KMS-11 (cell line): Measurements from ENCODE around the gene ALOX12.
A peak's percentile ranks its signal among the peaks of the same experiment; 100 is the strongest.

Experiments used
- H2AFZ ChIP-seq: fragments of 200-600 bp; sonication (generic); 2 replicates; pipeline ENCODE4 v1.6.1; 2016; ENCODE audit warnings: antibody characterized with exemption, mixed run types, low read depth
- H3K27ac ChIP-seq: fragments of 200-600 bp; sonication (generic); 2 replicates; pipeline ENCODE4 v1.6.1; 2016; ENCODE audit warnings: mild to moderate bottlenecking, mixed run types
- H3K27me3 ChIP-seq: fragments of 200-600 bp; sonication (generic); 2 replicates; pipeline ENCODE4 v1.6.1; 2017; ENCODE audit warnings: mild to moderate bottlenecking, low read depth, mixed run types, moderate library complexity; ENCODE audit not compliant: insufficient read depth
- H3K36me3 ChIP-seq: fragments of 200-600 bp; sonication (generic); 2 replicates; pipeline ENCODE4 v1.6.1; 2017; ENCODE audit warnings: mild to moderate bottlenecking, mixed run types; ENCODE audit not compliant: insufficient read depth
- H3K4me1 ChIP-seq: fragments of 200-600 bp; sonication (generic); 2 replicates; pipeline ENCODE4 v1.6.1; 2016; ENCODE audit warnings: mild to moderate bottlenecking, low read depth, mixed run types; ENCODE audit not compliant: poor library complexity, severe bottlenecking
- H3K4me2 ChIP-seq: fragments of 200-600 bp; sonication (generic); 2 replicates; pipeline ENCODE4 v1.7.0; 2016; ENCODE audit warnings: mild to moderate bottlenecking, mixed run types
- H3K4me3 ChIP-seq: fragments of 200-600 bp; sonication (generic); IDR thresholded peaks from 2 replicates; pipeline ENCODE4 v1.6.1; 2017; ENCODE audit warnings: low read depth, low read length, mixed read lengths; ENCODE audit not compliant: insufficient read depth
- H3K79me2 ChIP-seq: fragments of 200-600 bp; sonication (generic); 2 replicates; pipeline ENCODE4 v1.6.1; 2016; ENCODE audit warnings: low read depth, mixed run types; ENCODE audit not compliant: insufficient read depth
- H3K9ac ChIP-seq: fragments of 200-600 bp; sonication (generic); 2 replicates; pipeline ENCODE4 v1.6.1; 2016; ENCODE audit warnings: mild to moderate bottlenecking, mixed run types
- H4K20me1 ChIP-seq: fragments of 200-600 bp; sonication (generic); 2 replicates; pipeline ENCODE4 v1.6.1; 2016; ENCODE audit warnings: mild to moderate bottlenecking, mixed run types; ENCODE audit not compliant: insufficient read depth
- TF ChIP-seq, protein P1 (sequence below): fragments of 200-600 bp; sonication (generic); conservative IDR thresholded peaks from 2 replicates; pipeline ENCODE4 v1.6.1; 2017; ENCODE audit warnings: low read depth, mild to moderate bottlenecking, antibody characterized with exemption, low read length, moderate library complexity, mixed read lengths

The ALOX12 gene

DNA sequence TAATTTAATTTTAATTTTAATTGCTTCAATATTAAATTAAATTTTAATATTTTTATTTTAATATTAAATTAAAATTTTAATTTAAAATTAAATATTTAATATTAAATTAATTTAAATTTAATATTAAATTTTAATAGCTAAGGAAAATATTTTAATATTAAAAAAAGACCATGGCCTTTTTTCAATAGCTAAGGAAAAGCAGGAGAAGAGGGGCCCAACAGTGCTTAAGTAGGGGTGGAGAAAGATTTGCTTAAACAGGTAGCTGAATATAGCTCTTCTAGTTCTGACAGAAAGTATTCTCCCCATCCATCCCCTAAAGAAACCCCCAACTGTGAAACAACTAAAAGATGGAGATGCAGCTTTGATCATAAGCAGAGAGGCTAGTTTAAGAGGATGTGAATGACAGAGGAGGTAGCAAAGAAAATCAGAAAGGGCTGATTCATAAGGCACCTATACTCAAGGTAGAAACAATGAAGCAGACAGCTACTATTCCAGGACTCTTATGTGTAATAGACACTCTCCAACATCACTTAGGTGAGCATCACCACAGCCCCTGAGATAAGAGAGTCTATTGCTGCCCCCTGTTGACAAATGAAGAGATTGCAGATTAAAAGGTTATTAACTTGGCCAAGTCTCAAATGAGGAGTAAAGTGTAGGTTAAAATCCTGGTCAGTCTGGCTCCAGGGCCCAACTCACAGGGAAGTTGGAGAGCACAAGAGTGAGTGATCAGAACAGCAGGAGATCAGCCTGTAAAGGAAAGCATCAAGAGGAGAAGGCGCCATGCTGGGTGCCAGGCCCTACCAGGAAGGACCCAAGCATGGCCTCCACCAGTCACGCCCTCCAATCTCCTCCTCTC lies 8.8 kb downstream of the ALOX12 start:
- no peak overlapping the region for H2AFZ ChIP-seq
- H3K27ac ChIP-seq = no peak overlapping the region
- H3K27me3 ChIP-seq = no peaks in the 10 kb centered on the region
- TF ChIP-seq, protein P1, sequence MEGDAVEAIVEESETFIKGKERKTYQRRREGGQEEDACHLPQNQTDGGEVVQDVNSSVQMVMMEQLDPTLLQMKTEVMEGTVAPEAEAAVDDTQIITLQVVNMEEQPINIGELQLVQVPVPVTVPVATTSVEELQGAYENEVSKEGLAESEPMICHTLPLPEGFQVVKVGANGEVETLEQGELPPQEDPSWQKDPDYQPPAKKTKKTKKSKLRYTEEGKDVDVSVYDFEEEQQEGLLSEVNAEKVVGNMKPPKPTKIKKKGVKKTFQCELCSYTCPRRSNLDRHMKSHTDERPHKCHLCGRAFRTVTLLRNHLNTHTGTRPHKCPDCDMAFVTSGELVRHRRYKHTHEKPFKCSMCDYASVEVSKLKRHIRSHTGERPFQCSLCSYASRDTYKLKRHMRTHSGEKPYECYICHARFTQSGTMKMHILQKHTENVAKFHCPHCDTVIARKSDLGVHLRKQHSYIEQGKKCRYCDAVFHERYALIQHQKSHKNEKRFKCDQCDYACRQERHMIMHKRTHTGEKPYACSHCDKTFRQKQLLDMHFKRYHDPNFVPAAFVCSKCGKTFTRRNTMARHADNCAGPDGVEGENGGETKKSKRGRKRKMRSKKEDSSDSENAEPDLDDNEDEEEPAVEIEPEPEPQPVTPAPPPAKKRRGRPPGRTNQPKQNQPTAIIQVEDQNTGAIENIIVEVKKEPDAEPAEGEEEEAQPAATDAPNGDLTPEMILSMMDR = peak; percentile 44; the same call in 1 of the 2 replicates
- no peak overlapping the region for H3K4me2 ChIP-seq
- no peak overlapping the region for H3K4me3 ChIP-seq
- H3K79me2 ChIP-seq = no peaks in the 10 kb centered on the region
- no peaks in the 10 kb centered on the region for H3K4me1 ChIP-seq
- no peak overlapping the region for H3K9ac ChIP-seq
- H4K20me1 ChIP-seq = no peaks in the 10 kb centered on the region
- H3K36me3 ChIP-seq = no peaks in the 10 kb centered on the region

DNA sequence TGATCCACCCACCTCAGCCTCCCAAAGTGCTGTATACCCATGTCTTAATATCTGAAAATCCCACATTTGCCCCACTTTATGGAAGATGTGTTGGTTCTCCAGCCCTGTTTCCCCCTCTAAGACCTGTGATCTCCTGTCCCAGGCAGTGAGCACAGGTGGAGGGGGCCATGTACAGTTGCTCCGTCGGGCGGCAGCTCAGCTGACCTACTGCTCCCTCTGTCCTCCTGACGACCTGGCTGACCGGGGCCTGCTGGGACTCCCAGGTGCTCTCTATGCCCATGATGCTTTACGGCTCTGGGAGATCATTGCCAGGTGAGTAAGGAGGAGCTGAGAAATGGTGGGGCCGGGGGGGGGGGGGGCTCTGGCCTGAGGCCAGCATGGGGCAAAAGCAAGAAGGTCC lies 9.9 kb downstream of the ALOX12 start:
- no peak overlapping the region for H3K9ac ChIP-seq
- H3K36me3 ChIP-seq = no peaks in the 10 kb centered on the region
- no peak overlapping the region for H2AFZ ChIP-seq
- no peaks in the 10 kb centered on the region for H3K79me2 ChIP-seq
- no peaks in the 10 kb centered on the region for H3K27me3 ChIP-seq
- no peaks in the 10 kb centered on the region for H4K20me1 ChIP-seq
- H3K4me1 ChIP-seq = no peaks in the 10 kb centered on the region
- H3K4me3 ChIP-seq = no peak overlapping the region
- no peak overlapping the region for H3K4me2 ChIP-seq
- no peak overlapping the region for H3K27ac ChIP-seq
- TF ChIP-seq, protein P1 = no peak

GRCh38 chr17:7007143-7007542 lies 11.3 kb downstream of the ALOX12 start:
- TF ChIP-seq, protein P1 = no peak
- Histone ChIP-seq H3K79me2 (no peaks in the 10 kb centered on the region; the same call in 1 of the 2 replicates), H3K9ac (no peak overlapping the region)

GRCh38 chr17:7010523-7010922 lies 14.7 kb downstream of the ALOX12 start:
- no peak overlapping the region for H3K27ac ChIP-seq
- H3K4me3 ChIP-seq = no peak overlapping the region
- no peaks in the 10 kb centered on the region for H3K36me3 ChIP-seq
- no peak overlapping the region for H3K9ac ChIP-seq
- no peaks in the 10 kb centered on the region for H3K4me1 ChIP-seq
- no peak overlapping the region for H2AFZ ChIP-seq
- H4K20me1 ChIP-seq = no peaks in the 10 kb centered on the region
- TF ChIP-seq, protein P1 = no peak
- no peaks in the 10 kb centered on the region for H3K27me3 ChIP-seq
- peaks cover 7% of the 10 kb centered on the region; the same call in 1 of the 2 replicates for H3K79me2 ChIP-seq
- H3K4me2 ChIP-seq = no peak overlapping the region

More at GRCh38 chr17:7007143-7007542, 11.3 kb downstream of the ALOX12 start:
- no peaks in the 10 kb centered on the region for H3K27me3 ChIP-seq
- H3K4me3 ChIP-seq = no peak overlapping the region
- no peak overlapping the region for H3K4me2 ChIP-seq
- no peaks in the 10 kb centered on the region for H3K4me1 ChIP-seq
- H4K20me1 ChIP-seq = no peaks in the 10 kb centered on the region
- no peaks in the 10 kb centered on the region for H3K36me3 ChIP-seq
- no peak overlapping the region for H3K27ac ChIP-seq
- no peak overlapping the region for H2AFZ ChIP-seq
